ENCODE results near the gene TRMT11.
"Not testable (repeated sequence)": the region's sequence is repeated elsewhere in the genome, so short reads cannot be mapped to it uniquely, and the experiment has no call there.

The TRMT11 gene

GRCh38 chr6:126039284-126039683 lies 52.9 kb downstream of the TRMT11 start:
- no peak overlapping the region for H3K27ac ChIP-seq
- DNase-seq (ENCODE audit: low read depth, low spot score), result no peak

DNA sequence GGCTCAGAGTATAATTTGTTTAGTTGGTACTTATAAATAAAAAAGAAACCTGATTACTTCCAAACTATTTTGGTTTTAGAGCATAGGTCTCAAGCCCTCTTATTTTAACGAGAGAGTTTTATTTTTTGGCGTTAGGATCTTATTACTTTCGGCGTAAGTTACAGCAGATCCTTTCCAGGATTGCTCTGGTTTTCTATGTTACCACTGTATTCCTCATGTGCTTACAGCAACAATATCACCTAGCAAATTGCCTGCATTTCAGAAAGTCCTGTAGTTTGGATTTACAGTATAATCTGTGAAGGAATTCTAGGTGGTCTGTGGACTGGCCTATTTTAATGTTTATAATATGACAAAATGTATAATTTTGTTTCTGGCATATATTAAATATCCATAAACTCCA lies 54.1 kb downstream of the TRMT11 start:
- DNase-seq (ENCODE audit: low read depth, low spot score), result no peak
- peak overlapping the region; percentile 53 for H3K27ac ChIP-seq

DNA sequence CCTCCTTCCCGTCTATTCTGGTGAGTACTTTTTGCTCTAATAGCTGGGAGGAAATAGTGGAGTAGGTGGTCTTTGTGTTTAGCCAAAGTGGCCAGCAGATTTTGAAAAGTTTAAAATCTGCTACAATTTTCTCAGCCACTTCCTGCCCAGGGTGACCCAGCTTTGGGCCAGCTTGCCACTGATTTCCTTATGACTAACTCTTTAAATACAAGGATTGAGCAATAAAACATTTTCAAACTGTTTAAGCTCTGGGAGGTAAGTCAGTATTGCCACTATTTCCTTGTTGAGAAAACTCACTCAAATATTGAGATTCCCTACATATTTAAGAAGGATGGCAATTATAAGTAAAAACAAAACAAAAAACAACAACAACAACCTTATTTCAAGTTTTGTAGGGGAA lies 54.5 kb downstream of the TRMT11 start:
- H3K27ac ChIP-seq, result peak overlapping the region; percentile 53
- peak; percentile 60 for DNase-seq (ENCODE audit: low read depth, low spot score)

- H3K27ac ChIP-seq, result peak overlapping the region; percentile 53
- DNase-seq (ENCODE audit: low read depth, low spot score), result no peak
These were observed 55.2 kb downstream of the TRMT11 start for GRCh38 chr6:126041516-126041915.

DNA sequence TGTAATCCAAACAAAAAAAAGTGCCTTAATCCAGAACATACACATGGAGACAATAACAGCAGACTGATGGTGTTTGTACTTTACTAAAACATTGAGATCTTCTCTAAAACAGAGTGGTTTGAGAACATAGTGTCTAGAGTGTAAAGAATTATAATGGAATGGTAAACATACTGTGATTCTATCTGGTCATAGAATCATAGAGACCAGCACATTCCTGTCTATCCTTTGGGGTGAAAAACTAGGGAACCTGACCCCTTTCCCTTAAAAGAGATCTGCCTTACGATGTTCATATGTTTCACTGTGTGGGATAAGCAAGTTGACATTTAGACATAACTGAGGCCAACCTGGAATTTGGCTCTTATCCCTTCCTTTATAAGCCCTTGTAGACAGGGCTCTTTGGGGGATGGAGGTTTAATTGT lies 55.7 kb downstream of the TRMT11 start:
- no peak for DNase-seq (ENCODE audit: low read depth, low spot score)
- no peak overlapping the region for H3K27ac ChIP-seq

GRCh38 chr6:126047648-126048047 lies 61.3 kb downstream of the TRMT11 start:
- no peak for DNase-seq (ENCODE audit: low read depth, low spot score)

GRCh38 chr6:126048635-126049034 lies 62.3 kb downstream of the TRMT11 start:
- H3K27ac ChIP-seq, result no peak overlapping the region
- no peak for DNase-seq (ENCODE audit: low read depth, low spot score)

More at GRCh38 chr6:126047648-126048047, 61.3 kb downstream of the TRMT11 start:
- no peak overlapping the region for H3K27ac ChIP-seq

DNA sequence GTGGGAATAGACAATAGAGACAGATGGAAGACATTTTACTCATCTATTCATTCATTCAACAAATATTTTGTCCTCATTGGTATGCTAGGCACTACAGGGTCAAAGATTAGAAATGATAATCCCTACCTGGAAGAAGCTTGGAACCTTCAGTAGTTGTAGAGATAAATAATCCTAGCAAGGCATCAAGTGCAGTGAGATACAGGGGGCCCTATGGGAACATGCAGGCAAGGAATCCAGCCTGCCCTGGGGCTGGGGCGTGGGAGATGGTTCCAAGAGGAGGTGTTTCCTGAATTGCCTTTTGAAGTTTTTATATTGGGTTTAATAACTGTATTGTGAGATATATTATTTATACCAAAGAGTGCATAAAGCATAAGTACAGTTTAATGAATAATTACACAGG lies 64.5 kb downstream of the TRMT11 start:
- DNase-seq (ENCODE audit: low read depth, low spot score), result no peak
- no peak overlapping the region for H3K27ac ChIP-seq

DNA sequence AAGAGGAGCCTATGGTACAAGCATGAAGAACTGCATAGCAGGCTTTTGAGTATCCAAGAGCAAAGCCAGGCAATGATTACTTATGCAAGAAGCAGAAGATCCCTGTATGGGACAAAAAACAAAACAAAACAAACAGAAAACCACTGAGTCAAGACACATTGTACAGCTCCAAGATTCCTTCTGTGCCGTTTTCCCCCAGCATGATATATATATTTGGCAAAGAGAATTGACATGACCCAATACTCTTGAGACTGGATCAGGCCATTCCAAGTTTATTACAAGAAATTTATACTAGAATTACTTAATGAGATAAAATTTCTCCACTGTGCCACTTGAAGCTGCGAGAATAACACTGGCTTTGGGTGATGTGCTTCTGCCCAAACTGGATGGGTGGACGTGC lies 65.5 kb downstream of the TRMT11 start:
- no peak for DNase-seq (ENCODE audit: low read depth, low spot score)
- no peak overlapping the region for H3K27ac ChIP-seq

DNA sequence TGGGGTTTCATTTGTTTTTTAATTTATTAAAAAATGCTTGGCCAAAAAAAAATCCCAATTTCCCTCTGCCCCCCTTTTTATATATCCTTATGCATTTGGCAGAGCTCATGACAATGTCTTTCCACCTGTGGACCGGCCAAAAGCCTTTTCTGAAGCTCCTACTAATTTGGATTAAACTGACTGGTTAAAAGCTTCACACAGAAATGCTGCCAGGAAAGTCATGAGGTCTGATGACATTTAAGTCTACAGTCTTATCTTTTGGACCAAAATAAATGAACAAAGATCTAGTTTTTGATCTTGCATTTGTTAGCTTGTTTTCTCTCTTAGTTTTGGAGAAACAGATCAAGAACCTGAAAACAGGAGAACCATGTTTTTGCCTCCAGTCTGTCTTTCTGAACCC lies 66.1 kb downstream of the TRMT11 start:
- no peak overlapping the region for H3K27ac ChIP-seq

GRCh38 chr6:126054258-126054702 lies 67.9 kb downstream of the TRMT11 start:
- DNase-seq (ENCODE audit: low read depth, low spot score), result no peak
- no peak overlapping the region for H3K27ac ChIP-seq

More for the DNA sequence above, 66.1 kb downstream of the TRMT11 start:
- no peak for DNase-seq (ENCODE audit: low read depth, low spot score)

DNA sequence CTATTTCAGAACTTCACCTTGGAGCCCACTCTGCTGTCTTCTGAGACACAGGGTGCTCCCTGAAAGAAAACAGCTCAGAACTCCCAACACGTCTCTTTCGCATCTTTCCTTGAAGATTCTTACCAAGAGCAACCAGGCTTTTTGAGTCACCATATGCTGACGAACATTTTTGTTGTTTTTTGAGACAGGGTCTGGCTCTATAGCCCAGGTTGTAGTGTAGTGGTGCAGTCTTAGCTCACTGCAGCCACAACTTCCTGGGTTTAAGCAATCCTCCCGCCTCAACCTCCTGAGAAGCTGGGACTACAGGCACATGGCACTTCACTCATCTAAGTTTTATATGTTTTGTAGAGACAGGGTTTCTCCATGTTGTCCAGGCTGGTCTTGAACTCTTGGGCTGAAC lies 68.5 kb downstream of the TRMT11 start:
- H3K27ac ChIP-seq, result no peak overlapping the region
- DNase-seq (ENCODE audit: low read depth, low spot score), result no peak

DNA sequence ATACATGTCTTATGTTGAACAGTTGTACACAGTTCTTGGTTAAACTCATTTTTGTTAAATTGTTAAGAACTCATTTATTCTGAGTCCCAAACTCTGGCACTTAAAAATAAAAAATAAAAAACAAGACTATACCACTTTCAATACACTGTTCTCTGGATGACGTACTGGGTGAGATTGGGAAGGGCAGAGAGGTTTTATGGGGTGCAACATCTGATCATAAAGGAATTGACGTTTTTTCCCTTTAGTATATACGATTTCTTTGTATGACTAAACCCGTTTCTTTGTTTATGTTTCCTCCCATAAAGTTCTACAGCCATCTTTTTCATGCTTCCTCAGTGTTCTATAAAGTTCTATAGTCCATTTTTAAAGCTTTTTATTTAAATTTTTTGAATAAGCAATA lies 69.1 kb downstream of the TRMT11 start:
- no peak overlapping the region for H3K27ac ChIP-seq
- DNase-seq (ENCODE audit: low read depth, low spot score), result no peak

GRCh38 chr6:126056355-126057004 lies 70.1 kb downstream of the TRMT11 start:
- no peak overlapping the region for H3K27ac ChIP-seq
- no peak for DNase-seq (ENCODE audit: low read depth, low spot score)

GRCh38 chr6:126058085-126058484 lies 71.7 kb downstream of the TRMT11 start:
- DNase-seq (ENCODE audit: low read depth, low spot score); H3K27ac ChIP-seq: not testable (repeated sequence)

GRCh38 chr6:126060400-126060799 lies 74.1 kb downstream of the TRMT11 start:
- H3K27ac ChIP-seq, result no peak overlapping the region
- DNase-seq (ENCODE audit: low read depth, low spot score), result no peak

GRCh38 chr6:126063512-126064146 lies 77.3 kb downstream of the TRMT11 start:
- no peak overlapping the region for H3K27ac ChIP-seq

DNA sequence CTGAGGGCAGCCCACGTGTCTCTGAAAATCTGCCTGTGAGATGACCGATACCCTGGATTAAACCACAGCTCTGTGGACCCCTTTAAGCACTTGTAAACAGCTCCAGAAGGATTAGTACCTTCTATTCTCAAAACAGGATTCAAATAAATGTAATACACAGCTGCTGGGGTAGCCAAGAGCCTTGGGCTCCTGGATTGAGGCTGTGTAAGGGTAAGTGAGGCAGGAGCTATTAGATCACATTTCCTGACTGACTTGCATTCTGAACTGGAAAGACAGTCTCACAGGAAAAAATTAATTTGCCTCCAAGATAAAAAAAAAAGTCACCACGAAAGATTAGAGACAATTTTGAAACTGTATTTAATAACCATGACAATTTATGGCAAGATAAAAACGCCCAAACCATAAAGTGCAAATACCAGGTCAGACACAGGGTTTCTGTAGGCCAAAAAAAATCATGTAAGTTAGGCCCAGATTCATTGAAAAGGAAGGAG lies 78.0 kb downstream of the TRMT11 start:
- DNase-seq (ENCODE audit: low read depth, low spot score), result no peak
- no peak overlapping the region for H3K27ac ChIP-seq

More at GRCh38 chr6:126063512-126064146, 77.3 kb downstream of the TRMT11 start:
- no peak for DNase-seq (ENCODE audit: low read depth, low spot score)

DNA sequence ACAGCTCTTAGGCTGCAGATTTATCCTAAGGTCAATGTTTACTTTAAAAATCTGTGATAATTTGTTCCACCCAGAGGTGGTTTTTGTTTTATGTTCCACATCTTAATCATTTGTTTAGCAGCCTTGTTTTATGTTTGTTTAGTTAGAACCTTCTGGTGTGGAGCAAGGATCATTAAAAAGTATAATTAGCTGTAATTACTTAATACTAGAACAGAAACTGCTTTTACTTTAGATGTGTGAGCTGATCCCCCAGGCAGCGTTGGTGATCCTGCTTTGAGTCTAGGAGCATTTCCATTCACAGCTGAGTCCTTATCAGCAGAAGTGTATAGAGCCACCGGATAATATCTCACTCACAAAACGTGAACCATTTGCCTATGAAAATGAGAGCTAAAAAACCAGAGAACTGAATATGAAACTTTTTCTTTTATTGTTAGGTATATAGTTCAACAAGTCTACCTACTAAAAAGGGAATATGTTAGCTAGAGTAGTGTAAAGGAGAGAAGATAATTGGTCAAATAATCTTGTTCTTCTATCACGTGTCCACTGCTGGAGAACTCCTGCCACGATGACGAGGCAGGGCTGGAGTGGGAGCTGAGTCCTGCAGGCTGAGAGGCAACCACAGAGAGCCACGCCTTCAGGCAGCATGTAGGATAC lies 78.5 kb downstream of the TRMT11 start:
- DNase-seq (ENCODE audit: low read depth, low spot score), result no peak
- H3K27ac ChIP-seq, result no peak overlapping the region

GRCh38 chr6:126066053-126067048 lies 80.0 kb downstream of the TRMT11 start:
- H3K27ac ChIP-seq, result no peak overlapping the region
- no peak for DNase-seq (ENCODE audit: low read depth, low spot score)

All from epithelial cell of prostate (primary cell).